Fibroblast of mammary gland (primary cell): ENCODE data around the gene PSMG1.

Experiments
- DNase-seq: peaks from one replicate; pipeline ENCODE4 v3.0.0-alpha.2; 2010; ENCODE audit warnings: low read depth
- H3K4me3 ChIP-seq: 2 replicates; pipeline ENCODE4 v1.5.1; 2011; ENCODE audit warnings: low read depth, mild to moderate bottlenecking, low read length, moderate library complexity; ENCODE audit not compliant: control insufficient read depth
- CTCF ChIP-seq: conservative IDR thresholded peaks from 2 replicates; pipeline ENCODE4 v1.5.1; 2011; ENCODE audit warnings: low read depth, low read length, inconsistent platforms; ENCODE audit not compliant: control insufficient read depth, insufficient read depth

The PSMG1 gene

GRCh38 chr21:39193380-39193779, 10.1 kb upstream of the PSMG1 start:
- DNase-seq: no peak
- no peak overlapping the region for H3K4me3 ChIP-seq
- TF ChIP-seq CTCF: no peak

GRCh38 chr21:39189857-39190604, 6.8 kb upstream of the PSMG1 start:
- peak; percentile 56 for DNase-seq
- TF ChIP-seq CTCF: no peak
- H3K4me3 ChIP-seq: no peak overlapping the region

GRCh38 chr21:39188521-39189139, 5.4 kb upstream of the PSMG1 start:
- no peak for DNase-seq
- TF ChIP-seq CTCF: no peak
- H3K4me3 ChIP-seq: no peak overlapping the region

- TF ChIP-seq CTCF: no peak
- no peak overlapping the region for H3K4me3 ChIP-seq
- DNase-seq: no peak
Observed at GRCh38 chr21:39187141-39187540, 3.9 kb upstream of the PSMG1 start.

GRCh38 chr21:39186676-39187075, 3.4 kb upstream of the PSMG1 start:
- H3K4me3 ChIP-seq: no peak overlapping the region
- TF ChIP-seq CTCF: no peak
- DNase-seq: no peak

GRCh38 chr21:39185157-39185556, 1.9 kb upstream of the PSMG1 start:
- no peak overlapping the region for H3K4me3 ChIP-seq
- no peak for DNase-seq
- TF ChIP-seq CTCF: no peak
